Measurements from ENCODE around the gene KIAA0040. TPM values are rescaled to one million over a fixed set of nuclear protein-coding genes. Genes with fewer than 3 reads are reported as not detected.
A peak's percentile ranks its signal among the peaks of the same experiment; 100 is the strongest.

The KIAA0040 gene
- total RNA-seq, 6 donors from 2014 or later, result 23.0 to 58.7 (median 36.1) TPM

DNA sequence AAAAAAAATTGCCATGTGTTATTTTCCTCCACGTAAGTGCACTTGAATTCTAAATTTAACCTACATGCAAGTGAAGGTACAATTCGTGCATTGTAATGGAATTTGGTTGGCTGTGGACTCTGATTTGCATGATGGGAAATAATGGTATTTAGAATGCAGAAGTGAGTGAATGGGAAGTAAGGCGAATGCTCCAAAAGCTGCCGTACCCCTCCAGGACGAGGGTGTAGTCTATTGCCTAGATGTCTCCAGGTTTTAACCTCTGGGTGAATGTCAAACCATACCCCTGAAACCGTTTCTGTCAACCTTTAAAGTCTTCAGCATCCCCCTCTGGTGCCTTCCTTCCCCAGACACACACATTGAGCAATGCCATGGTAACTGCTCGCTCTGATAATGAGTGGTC lies 44.5 kb downstream of the KIAA0040 start:
- ATAC-seq (ENCODE audit: low FRiP score in 2 of 2), result no peak
- 67 to 68% methylated on average over 7 of the region's 7 CpGs for WGBS, 2 donors
- TF ChIP-seq POLR2A (IDR thresholded peaks at IDR 0.05) (no peak), EP300 (IDR thresholded peaks at IDR 0.05) (no peak), POLR2AphosphoS5 (IDR thresholded peaks at IDR 0.05) (no peak)
- TF ChIP-seq, protein P1, sequence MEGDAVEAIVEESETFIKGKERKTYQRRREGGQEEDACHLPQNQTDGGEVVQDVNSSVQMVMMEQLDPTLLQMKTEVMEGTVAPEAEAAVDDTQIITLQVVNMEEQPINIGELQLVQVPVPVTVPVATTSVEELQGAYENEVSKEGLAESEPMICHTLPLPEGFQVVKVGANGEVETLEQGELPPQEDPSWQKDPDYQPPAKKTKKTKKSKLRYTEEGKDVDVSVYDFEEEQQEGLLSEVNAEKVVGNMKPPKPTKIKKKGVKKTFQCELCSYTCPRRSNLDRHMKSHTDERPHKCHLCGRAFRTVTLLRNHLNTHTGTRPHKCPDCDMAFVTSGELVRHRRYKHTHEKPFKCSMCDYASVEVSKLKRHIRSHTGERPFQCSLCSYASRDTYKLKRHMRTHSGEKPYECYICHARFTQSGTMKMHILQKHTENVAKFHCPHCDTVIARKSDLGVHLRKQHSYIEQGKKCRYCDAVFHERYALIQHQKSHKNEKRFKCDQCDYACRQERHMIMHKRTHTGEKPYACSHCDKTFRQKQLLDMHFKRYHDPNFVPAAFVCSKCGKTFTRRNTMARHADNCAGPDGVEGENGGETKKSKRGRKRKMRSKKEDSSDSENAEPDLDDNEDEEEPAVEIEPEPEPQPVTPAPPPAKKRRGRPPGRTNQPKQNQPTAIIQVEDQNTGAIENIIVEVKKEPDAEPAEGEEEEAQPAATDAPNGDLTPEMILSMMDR (IDR thresholded peaks at IDR 0.05), result no peak

DNA sequence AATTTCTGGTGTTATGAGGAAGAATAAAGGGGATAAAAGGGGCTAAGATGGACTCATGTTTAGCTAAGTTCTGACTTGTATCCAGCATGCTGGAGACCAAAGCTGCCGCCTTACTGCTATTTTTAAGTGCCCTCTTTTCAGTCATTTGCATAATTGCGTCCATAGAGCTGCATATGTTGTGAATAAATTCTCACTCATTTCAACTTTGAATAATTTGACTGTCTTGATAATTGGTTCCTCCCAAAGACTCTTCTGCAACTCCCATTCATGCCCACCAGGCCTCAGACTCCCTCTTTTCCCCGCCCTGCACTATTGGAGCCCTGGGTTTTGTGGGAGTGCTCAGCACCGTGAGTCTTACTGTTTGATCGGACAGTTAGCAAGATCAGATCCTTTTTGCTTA lies 45.0 kb downstream of the KIAA0040 start:
- H3K4me3 ChIP-seq, result no peak overlapping the region
- H3K27me3 ChIP-seq, result no peaks in the 10 kb centered on the region
- H3K4me1 ChIP-seq, result peaks cover 3 to 8% (median 5%) of the 10 kb centered on the region in 4 donors
- TF ChIP-seq EP300 (IDR thresholded peaks at IDR 0.05), result no peak
- DNase-seq (no peak), ATAC-seq (ENCODE audit: low FRiP score in 2 of 2) (no peak)
- no peaks in the 10 kb centered on the region for H3K9me3 ChIP-seq
- no peak overlapping the region for H3K27ac ChIP-seq
- 92% methylated on average over 5 of the region's 5 CpGs for WGBS, 2 donors
- H3K36me3 ChIP-seq, result no peaks in the 10 kb centered on the region

More for the DNA sequence above, 44.5 kb downstream of the KIAA0040 start:
- no peak for DNase-seq
- Histone ChIP-seq H3K27me3 (no peaks in the 10 kb centered on the region), H3K4me1 (peaks cover 3 to 8% (median 5%) of the 10 kb centered on the region in 4 donors), H3K36me3 (no peaks in the 10 kb centered on the region), H3K27ac (no peak overlapping the region), H3K9me3 (no peaks in the 10 kb centered on the region), H3K4me3 (no peak overlapping the region)

DNA sequence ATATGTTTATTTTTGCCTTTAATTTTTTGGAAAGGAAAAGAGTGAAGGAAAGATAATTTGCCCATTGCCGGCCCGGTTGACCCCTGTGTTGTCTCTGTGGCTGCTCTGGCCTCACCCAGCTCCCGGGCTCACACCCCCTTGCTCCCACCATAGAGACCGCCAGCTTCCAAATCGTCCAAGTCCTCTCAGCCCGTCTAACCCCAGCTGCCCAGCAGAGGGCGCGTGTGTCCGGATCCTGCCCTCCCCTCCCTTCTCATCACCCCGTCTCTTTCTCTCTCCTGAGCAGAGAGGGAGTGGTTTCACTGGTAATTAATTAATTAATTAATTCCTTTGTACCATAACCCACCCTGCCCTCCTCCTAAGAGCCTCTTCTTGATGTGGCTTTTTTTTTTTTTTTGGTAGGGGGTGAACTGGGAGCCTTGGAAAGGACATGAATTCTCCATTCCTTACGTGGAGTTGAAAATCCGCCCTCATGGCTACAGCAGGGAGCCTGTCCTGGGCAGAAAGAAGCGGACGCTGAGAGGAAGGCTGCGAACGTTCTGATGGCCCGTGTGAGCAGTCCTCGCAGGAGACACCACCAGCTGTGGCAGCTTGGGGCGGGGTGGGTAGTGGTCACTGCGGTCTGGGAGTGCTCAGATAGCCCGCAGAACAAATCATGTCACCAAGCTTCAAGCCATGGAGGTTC lies 45.9 kb downstream of the KIAA0040 start:
- Histone ChIP-seq H3K9me3 (no peaks in the 10 kb centered on the region), H3K36me3 (no peaks in the 10 kb centered on the region), H3K27me3 (no peaks in the 10 kb centered on the region), H3K4me1 (peaks cover 0 to 5% (median 4%) of the 10 kb centered on the region in 4 donors), H3K27ac (no peak overlapping the region), H3K4me3 (no peak overlapping the region)
- ATAC-seq (ENCODE audit: low FRiP score in 2 of 2), result peak; percentile 80 to 91
- TF ChIP-seq, protein P1 (IDR thresholded peaks at IDR 0.05), result peak; percentile 40 to 84 (median 62)
- TF ChIP-seq POLR2A (IDR thresholded peaks at IDR 0.05), result no peak
- DNase-seq, result peak; percentile 62 to 85
- 36 to 39% methylated on average over 21 of the region's 21 CpGs for WGBS, 2 donors

DNA sequence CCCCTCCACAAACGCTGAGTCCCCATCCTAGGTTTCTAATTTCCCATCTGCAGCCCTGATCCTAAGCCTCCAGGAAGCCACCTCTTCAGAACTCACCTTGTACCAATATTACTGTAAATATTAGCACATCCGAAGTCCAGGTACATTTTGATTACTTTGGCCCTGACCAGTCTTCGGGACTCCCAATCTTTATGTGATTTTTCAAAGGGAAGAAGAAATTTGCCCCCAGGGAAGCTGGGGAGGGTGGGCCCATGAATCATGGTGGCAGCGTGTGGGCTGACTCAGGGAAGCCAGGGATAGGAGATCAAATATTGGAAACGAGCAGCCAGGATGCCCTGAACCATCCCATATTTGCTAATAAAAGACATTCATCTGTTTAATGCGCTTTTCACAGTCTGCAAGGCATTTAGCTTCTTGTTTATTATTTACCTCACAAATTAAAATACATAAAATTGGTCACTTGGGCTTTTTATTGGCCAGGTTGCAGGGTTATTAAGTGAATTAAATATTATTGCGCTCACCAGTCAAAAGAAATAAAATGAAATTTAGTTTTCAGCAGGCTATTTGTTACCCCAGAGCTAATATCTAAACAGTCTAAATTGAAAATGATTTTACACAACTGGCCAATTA lies 46.6 kb downstream of the KIAA0040 start:
- TF ChIP-seq POLR2AphosphoS5 (IDR thresholded peaks at IDR 0.05), result no peak
- no peak for TF ChIP-seq POLR2A (IDR thresholded peaks at IDR 0.05)
- TF ChIP-seq, protein P1 (IDR thresholded peaks at IDR 0.05), result no peak
- no peak for TF ChIP-seq EP300 (IDR thresholded peaks at IDR 0.05)
- no peak for ATAC-seq (ENCODE audit: low FRiP score in 2 of 2)

DNA sequence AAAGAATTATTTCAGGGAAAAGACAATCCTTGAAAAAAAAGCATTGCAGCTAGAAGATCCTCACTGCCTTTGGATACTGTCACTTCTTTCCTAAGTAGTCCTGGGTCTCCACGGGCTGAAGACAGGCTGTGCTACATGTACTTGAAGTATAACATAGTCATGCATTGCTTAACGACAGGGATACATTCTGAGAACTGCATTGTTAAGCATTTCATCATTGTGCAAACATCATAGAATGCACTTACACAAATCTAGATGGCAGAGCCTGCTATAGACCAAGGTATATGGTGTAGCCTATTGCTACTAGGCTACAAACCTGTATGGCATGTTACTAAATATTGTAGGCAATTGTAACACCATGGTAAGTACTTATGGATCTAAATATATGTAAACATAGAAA lies 54.0 kb downstream of the KIAA0040 start:
- H3K4me3 ChIP-seq, result no peak overlapping the region
- DNase-seq (no peak), ATAC-seq (ENCODE audit: low FRiP score in 2 of 2) (no peak)
- TF ChIP-seq EP300 (IDR thresholded peaks at IDR 0.05), result no peak
- TF ChIP-seq POLR2AphosphoS5 (IDR thresholded peaks at IDR 0.05), result no peak
- TF ChIP-seq POLR2A (IDR thresholded peaks at IDR 0.05), result no peak
- TF ChIP-seq, protein P1 (IDR thresholded peaks at IDR 0.05), result no peak
- H3K9me3 ChIP-seq, result no peaks in the 10 kb centered on the region
- 52 to 53% methylated on average over 2 of the region's 2 CpGs for WGBS, 2 donors
- no peaks in the 10 kb centered on the region for H3K36me3 ChIP-seq
- H3K4me1 ChIP-seq, result peaks cover 0 to 3% (median 0%) of the 10 kb centered on the region in 4 donors
- H3K27ac ChIP-seq, result no peak overlapping the region
- H3K27me3 ChIP-seq, result no peaks in the 10 kb centered on the region

More for the DNA sequence above, 46.6 kb downstream of the KIAA0040 start:
- H3K9me3 ChIP-seq, result no peaks in the 10 kb centered on the region
- no peak overlapping the region for H3K27ac ChIP-seq
- H3K4me3 ChIP-seq, result no peak overlapping the region
- WGBS, 2 donors, result 73 to 80% methylated on average over 6 of the region's 7 CpGs
- H3K27me3 ChIP-seq, result no peaks in the 10 kb centered on the region
- no peak for DNase-seq
- H3K36me3 ChIP-seq, result no peaks in the 10 kb centered on the region
- peaks cover 0 to 5% (median 4%) of the 10 kb centered on the region in 4 donors for H3K4me1 ChIP-seq
